Activated naive CD4-positive, alpha-beta T cell treated with Interleukin-2 at 50 U/mL for 16 hours (primary cell): ENCODE results near the gene SH3TC1.

Source experiments
- DNase-seq: peaks from one replicate; pipeline ENCODE4 v3.0.0-alpha.2; 2020

Gene SH3TC1

DNA sequence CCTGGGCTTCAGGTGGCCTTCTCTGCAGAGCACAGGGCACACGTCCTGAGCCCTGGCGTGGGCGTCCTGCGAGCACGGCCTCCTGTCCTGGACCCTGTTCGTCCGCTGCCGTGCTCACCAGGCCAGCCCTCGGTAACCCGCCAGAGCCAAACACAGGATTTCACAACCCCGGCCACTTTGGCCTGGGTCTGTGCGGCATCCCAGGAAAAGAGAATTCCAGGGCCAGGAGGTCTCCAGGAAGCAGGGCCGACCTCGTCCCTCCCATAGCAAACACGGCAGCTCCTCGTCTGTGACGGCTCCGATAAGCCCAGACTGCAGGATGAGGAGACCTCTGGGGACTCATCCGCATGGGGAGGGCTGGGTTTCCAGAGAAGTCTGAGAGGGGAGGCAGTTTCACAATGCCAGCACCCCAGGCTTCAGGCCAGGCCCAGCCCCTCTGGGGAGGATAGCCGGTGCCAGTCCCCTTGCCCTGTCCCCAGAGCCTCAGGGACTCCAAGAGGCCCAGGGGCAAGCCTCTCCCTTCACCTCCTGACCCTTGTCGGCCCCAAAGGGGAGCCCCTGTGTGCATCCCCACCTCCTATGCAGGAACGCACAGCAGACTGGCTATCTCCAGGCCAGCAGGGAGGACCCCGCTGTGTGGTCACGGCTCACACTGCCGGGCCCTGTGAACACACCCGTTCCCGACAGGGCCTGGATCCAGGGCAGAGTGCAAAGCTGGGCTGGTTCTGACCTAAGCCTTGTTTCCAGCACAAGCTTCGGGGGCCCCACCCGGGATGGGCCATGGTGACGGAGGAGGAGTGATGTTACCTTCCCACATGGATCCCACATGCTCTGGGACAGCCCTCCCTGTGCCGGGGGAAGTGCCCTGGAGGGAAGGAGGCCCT is 48.2 kb downstream of the SH3TC1 start:
- no peak for DNase-seq

- DNase-seq, result no peak
These were observed 49.0 kb downstream of the SH3TC1 start for GRCh38 chr4:8248091-8248490.

DNA sequence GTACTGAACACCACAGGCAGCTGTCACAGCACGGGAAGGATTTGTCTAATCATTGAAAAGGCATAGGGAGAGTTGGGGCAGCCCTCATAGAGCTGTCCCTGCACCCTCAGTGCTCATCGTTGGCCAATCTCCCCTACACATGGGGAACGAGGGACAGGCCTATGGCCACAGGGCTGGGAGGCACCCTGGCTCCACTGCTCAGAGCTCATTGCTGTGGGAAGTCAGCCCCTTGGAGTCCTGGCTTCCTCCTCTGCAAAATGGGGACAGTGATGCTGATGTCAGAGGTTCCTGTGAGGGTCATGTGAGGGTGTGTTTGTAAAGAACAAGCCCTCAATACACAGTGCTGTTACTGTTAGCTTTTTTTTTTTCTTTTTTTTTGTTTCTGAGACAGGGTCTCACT is 51.1 kb downstream of the SH3TC1 start:
- DNase-seq, result no peak

DNA sequence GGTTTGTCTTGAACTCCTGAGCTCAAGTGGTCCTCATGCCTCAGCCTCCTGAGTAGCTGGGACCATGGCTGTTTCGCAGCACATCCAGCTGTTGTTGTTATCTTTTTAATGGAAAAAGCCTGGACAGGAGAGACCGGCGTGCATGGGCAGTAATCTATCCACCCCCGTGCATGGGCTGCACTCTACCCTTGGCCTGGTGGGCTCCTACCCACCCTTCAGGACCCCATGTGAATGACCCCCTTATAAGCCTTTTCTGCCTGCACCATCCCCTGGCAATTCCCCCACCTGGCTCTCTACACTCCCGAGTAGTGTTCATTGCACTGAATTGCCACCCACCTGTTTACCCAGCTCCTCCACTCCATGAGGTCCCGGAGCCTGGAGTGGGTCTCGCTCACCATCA is 51.5 kb downstream of the SH3TC1 start:
- no peak for DNase-seq

- DNase-seq, result no peak
These were observed 52.2 kb downstream of the SH3TC1 start for GRCh38 chr4:8251110-8251883.

- DNase-seq, result no peak
These were observed 53.4 kb downstream of the SH3TC1 start for GRCh38 chr4:8252301-8253173.

GRCh38 chr4:8254076-8254475 is 55.0 kb downstream of the SH3TC1 start:
- no peak for DNase-seq

- DNase-seq, result no peak
These were observed 56.8 kb downstream of the SH3TC1 start for GRCh38 chr4:8255698-8256441.

DNA sequence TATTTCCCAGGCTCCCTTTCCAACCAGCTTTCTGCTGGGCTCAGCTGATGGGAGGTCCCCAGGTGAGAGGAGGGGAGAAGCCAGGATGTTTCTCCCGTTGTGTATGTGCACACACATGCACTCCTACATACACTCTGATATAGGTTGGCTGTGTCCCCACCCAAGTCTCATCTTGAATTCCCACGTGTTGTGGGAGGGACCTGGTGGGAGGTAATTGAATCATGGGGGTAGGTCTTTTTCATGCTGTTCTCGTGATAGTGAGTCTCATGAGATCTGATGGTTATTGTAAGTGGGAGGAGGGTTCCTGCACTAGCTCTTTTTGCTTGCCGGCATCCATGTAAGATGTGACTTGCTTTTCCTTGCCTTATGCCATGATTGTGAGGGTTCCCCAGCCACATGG is 58.8 kb downstream of the SH3TC1 start:
- DNase-seq, result no peak

- DNase-seq, result no peak
These were observed 59.6 kb downstream of the SH3TC1 start for GRCh38 chr4:8258552-8259212.

GRCh38 chr4:8259743-8260430 is 60.8 kb downstream of the SH3TC1 start:
- DNase-seq, result no peak

GRCh38 chr4:8260656-8261111 is 61.6 kb downstream of the SH3TC1 start:
- no peak for DNase-seq

DNA sequence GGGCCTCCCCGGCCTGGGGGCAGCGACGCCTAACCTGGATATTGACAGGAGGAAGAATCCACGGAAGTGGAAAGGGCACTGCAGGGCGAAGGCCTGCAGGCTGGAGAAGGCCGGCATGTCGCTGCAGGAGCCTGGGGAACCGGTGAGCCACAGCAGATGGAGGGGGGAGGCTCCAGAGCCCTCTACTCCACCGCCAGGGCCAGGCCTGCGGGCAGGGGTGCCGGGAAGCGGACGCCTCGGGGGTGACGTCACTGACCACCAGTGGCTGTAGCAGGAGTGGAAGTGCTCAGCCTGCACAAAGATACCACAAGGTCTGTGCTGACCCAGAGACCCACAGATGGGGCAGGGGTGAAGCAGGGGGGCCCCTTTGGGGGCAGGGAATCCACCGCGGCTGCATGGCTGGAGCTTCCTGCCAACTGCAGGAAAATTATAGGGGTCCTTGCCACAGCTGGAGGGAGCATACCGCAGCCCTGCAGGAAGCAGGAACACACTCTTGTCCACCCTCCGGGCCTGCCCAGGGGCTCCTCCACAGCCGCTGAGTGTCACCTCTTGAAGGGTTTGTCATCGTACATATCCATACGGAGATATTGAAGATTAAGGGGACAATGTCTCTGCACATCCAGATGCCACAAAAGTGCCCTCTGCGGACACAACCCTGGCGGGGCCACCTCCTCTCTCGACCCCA is 62.9 kb downstream of the SH3TC1 start:
- no peak for DNase-seq

DNA sequence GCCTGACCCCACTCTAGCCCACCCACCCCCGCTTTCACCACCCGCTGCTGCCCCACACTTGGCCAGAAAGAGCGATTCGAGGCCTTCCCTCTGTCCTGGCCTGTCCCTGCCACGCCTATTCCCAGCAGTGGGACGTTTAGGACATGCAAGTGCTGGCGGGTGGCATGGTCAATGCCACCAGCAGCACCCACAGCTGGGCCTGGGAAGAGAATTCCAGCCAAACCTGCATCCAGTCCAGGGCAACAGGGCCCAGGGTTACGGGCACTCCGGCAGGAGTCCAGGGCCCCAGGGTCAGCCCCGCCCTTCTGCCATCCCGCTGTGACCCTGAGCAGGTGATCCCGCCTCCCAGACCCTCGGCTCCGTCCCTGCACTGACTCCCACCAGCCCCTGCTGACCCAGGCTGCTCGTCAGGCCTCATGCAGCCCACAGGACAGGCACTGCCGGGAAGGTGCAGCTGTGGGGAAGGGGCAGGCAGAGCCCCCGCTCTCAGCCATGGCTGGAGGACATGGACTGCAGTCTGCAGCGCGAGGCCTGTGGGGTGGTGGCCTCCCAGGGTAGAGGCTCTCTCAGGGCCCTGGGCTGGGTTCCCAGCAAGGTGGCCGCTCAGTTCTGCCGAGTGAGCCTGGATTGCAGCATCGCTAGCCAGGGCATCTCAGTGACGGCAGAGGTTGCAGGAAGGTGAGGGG is 63.7 kb downstream of the SH3TC1 start:
- DNase-seq, result no peak

- no peak for DNase-seq
These were observed 64.3 kb downstream of the SH3TC1 start for GRCh38 chr4:8263397-8263796.

DNA sequence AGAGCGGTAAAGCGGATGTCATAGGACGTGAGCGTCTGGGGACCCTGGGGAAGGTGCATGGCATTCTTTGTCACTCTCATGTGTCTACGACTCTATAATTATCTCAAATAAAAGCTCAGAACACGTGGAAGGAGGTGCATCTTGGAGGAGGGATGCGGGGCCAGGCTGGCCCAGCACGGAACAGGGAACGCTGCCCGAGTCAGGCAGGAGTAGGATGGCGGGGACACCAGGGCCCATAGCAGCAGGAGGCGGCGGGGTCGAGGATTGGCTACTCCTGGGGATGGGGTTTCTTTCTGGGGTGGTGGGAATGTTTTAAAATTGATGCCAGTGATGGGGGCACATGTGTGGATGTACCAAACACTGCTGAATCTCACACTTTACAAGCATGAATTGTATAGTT is 65.0 kb downstream of the SH3TC1 start:
- DNase-seq, result no peak

- DNase-seq, result no peak
These were observed 66.3 kb downstream of the SH3TC1 start for GRCh38 chr4:8265171-8265929.

DNA sequence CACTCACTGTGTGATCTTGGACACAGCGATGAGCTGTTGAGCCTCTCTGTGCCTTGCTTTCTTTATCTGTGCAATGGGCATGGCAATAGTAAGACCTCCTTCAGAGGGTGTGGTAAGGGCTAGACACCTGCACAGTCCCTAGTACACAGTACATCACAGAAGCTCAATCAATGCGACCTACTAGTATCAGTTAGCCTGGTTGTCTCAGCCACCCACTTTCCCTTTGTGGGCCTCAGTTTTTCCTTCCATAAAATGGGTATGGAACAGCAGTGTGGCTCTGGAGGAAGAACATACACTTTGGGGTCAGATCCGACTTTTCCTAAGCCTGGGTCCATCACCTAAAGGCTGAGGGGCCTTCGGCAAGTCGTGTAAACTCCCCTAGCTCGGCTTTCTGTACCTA is 67.0 kb downstream of the SH3TC1 start:
- DNase-seq, result no peak

DNA sequence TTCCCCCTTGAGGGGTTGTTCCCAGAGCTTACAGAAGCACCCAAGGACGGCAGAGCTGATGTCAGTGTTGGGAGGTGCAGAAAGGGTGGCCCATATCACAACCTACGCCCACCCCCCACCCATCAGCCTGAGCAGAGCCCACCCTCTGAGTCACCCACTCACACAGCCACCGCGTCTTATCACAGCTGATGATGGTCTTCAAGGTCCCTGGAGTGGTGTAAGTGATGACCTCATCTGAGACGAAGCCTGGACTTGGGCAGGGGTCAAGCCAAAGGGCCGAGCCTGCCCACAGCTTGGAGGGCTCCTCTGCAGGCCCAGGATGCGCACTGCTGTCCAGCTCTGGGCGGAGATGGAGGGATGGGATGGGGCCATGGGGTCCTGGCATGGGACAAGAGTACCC is 67.4 kb downstream of the SH3TC1 start:
- no peak for DNase-seq
